Measurements from ENCODE around the gene SUSD6.

- TF ChIP-seq CTCF (conservative IDR thresholded peaks at IDR 0.05; ENCODE audit: low read depth in 2 of 2) = no peak
- TF ChIP-seq EZH2 (IDR thresholded peaks at IDR 0.05; ENCODE audit: low read depth, unreplicated experiment) = no peak
- no peak for TF ChIP-seq STAT1 (IDR thresholded peaks at IDR 0.05; ENCODE audit: unreplicated experiment)
- TF ChIP-seq, protein P1, sequence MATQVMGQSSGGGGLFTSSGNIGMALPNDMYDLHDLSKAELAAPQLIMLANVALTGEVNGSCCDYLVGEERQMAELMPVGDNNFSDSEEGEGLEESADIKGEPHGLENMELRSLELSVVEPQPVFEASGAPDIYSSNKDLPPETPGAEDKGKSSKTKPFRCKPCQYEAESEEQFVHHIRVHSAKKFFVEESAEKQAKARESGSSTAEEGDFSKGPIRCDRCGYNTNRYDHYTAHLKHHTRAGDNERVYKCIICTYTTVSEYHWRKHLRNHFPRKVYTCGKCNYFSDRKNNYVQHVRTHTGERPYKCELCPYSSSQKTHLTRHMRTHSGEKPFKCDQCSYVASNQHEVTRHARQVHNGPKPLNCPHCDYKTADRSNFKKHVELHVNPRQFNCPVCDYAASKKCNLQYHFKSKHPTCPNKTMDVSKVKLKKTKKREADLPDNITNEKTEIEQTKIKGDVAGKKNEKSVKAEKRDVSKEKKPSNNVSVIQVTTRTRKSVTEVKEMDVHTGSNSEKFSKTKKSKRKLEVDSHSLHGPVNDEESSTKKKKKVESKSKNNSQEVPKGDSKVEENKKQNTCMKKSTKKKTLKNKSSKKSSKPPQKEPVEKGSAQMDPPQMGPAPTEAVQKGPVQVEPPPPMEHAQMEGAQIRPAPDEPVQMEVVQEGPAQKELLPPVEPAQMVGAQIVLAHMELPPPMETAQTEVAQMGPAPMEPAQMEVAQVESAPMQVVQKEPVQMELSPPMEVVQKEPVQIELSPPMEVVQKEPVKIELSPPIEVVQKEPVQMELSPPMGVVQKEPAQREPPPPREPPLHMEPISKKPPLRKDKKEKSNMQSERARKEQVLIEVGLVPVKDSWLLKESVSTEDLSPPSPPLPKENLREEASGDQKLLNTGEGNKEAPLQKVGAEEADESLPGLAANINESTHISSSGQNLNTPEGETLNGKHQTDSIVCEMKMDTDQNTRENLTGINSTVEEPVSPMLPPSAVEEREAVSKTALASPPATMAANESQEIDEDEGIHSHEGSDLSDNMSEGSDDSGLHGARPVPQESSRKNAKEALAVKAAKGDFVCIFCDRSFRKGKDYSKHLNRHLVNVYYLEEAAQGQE (IDR thresholded peaks at IDR 0.05; ENCODE audit: unreplicated experiment) = no peak
- TF ChIP-seq JUNB (IDR thresholded peaks at IDR 0.05; ENCODE audit: unreplicated experiment) = no peak
- no peak for TF ChIP-seq CREB1 (CRISPR knock-in tag; IDR thresholded peaks at IDR 0.05; ENCODE audit: low read depth)
- no peak for TF ChIP-seq POLR2AphosphoS5 (IDR thresholded peaks at IDR 0.05; ENCODE audit: low read depth)
- TF ChIP-seq EZH2phosphoT487 (IDR thresholded peaks at IDR 0.05; ENCODE audit: unreplicated experiment) = no peak
Observed at GRCh38 chr14:69685716-69686115, 74.3 kb downstream of the SUSD6 start.

All from GM23338 (cell line).